HCT116 (cell line): ENCODE data around the gene KRTAP17-1.

Experiments used
- MAX ChIP-seq: IDR thresholded peaks from 2 replicates; pipeline ENCODE4 v1.6.1; 2012
- POLR2A ChIP-seq: IDR thresholded peaks from 2 replicates; pipeline ENCODE4 v1.7.0; 2011; ENCODE audit warnings: borderline replicate concordance; ENCODE audit not compliant: insufficient read depth, insufficient read length; ENCODE audit errors: extremely low read depth
- RAD21 ChIP-seq: IDR thresholded peaks from 2 replicates; pipeline ENCODE4 v1.6.1; 2012; ENCODE audit warnings: low read depth, mild to moderate bottlenecking
- TF ChIP-seq, protein P1 (sequence below), 3 experiments: fragments of 200-600 bp in 1 of 3; sonication (generic) in 1 of 3; IDR thresholded peaks in 2 of 3; conservative IDR thresholded peaks in 1 of 3; 2 replicates each; pipeline ENCODE4 v1.5.1; 2012 to 2017; ENCODE audit warnings: low read depth in 2 of 3, low read length in 2 of 3, antibody characterized with exemption in 1 of 3, borderline replicate concordance in 1 of 3, control low read depth in 1 of 3, mild to moderate bottlenecking in 1 of 3, mixed read lengths in 1 of 3, mixed run types in 1 of 3, moderate library complexity in 1 of 3; ENCODE audit not compliant: insufficient read depth in 1 of 3

- TF ChIP-seq, protein P1, sequence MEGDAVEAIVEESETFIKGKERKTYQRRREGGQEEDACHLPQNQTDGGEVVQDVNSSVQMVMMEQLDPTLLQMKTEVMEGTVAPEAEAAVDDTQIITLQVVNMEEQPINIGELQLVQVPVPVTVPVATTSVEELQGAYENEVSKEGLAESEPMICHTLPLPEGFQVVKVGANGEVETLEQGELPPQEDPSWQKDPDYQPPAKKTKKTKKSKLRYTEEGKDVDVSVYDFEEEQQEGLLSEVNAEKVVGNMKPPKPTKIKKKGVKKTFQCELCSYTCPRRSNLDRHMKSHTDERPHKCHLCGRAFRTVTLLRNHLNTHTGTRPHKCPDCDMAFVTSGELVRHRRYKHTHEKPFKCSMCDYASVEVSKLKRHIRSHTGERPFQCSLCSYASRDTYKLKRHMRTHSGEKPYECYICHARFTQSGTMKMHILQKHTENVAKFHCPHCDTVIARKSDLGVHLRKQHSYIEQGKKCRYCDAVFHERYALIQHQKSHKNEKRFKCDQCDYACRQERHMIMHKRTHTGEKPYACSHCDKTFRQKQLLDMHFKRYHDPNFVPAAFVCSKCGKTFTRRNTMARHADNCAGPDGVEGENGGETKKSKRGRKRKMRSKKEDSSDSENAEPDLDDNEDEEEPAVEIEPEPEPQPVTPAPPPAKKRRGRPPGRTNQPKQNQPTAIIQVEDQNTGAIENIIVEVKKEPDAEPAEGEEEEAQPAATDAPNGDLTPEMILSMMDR (IDR thresholded peaks at IDR 0.05 in 2 of 3, conservative IDR thresholded peaks at IDR 0.05 in 1 of 3; ENCODE audit: borderline replicate concordance in 1 of 3, insufficient read depth in 1 of 3, low read depth in 2 of 3, low read length in 2 of 3), result no peak
- TF ChIP-seq RAD21, result no peak
- TF ChIP-seq MAX, result 0 out of 2 replicates have a peak, but pooled peaks have one; percentile 31
- TF ChIP-seq POLR2A, result no peak
These were observed 44.9 kb upstream of the KRTAP17-1 start for GRCh38 chr17:41360296-41360995.
